H1 (cell line): ENCODE results near the gene TTC31. TPM values are rescaled to one million over a fixed set of nuclear protein-coding genes. Genes with fewer than 3 reads are reported as not detected.

Source experiments
- ASH2L ChIP-seq: fragments of 200-600, 300-600 bp; sonication (generic); IDR thresholded peaks from one replicate; pipeline ENCODE4 v1.7.1; 2017; ENCODE audit warnings: low read length
- CHD2 ChIP-seq: IDR thresholded peaks from 2 replicates; pipeline ENCODE4 v1.6.1; 2012; ENCODE audit warnings: low read length, improper control_type of control experiment
- CTBP2 ChIP-seq: IDR thresholded peaks from 2 replicates; pipeline ENCODE4 v1.7.0; 2011; ENCODE audit warnings: borderline replicate concordance, mild to moderate bottlenecking, moderate library complexity, mixed read lengths, low read length; ENCODE audit not compliant: insufficient read depth, insufficient read length
- EZH2 ChIP-seq: fragments of 200-600 bp; sonication (generic); IDR thresholded peaks from 2 replicates; pipeline ENCODE4 v1.7.1; 2012; ENCODE audit warnings: low read depth, mild to moderate bottlenecking, moderate library complexity, low read length, inconsistent platforms; ENCODE audit not compliant: severe bottlenecking
- HDAC2 ChIP-seq, 2 experiments: fragments of 300-600 bp in 1 of 2; sonication (generic) in 1 of 2; IDR thresholded peaks; 2 replicates each; pipeline ENCODE4 v1.6.1; 2011 to 2012; ENCODE audit warnings: low read depth in 2 of 2, low read length in 2 of 2, mild to moderate bottlenecking in 2 of 2, moderate library complexity in 2 of 2, borderline replicate concordance in 1 of 2, inconsistent platforms in 1 of 2
- JUND ChIP-seq: IDR thresholded peaks from 2 replicates; pipeline ENCODE4 v1.6.1; 2011; ENCODE audit warnings: mild to moderate bottlenecking, improper control_type of control experiment, low read length
- KDM4A ChIP-seq: IDR thresholded peaks from one replicate; pipeline ENCODE4 v1.7.1; 2012; ENCODE audit warnings: low read depth, mild to moderate bottlenecking, moderate library complexity, low read length, inconsistent platforms; ENCODE audit not compliant: severe bottlenecking
- POLR2A ChIP-seq, 2 experiments: IDR thresholded peaks; 1 replicate in 1 of 2; 2 replicates in 1 of 2; pipeline ENCODE4 v1.6.1; 2011; ENCODE audit warnings: low read depth in 2 of 2, low read length in 2 of 2, mild to moderate bottlenecking in 2 of 2; ENCODE audit errors: control extremely low read depth in 1 of 2
- RNF2 ChIP-seq: fragments of 200-900, 300-1000 bp; sonication (generic); IDR thresholded peaks from 2 replicates; pipeline ENCODE4 v1.7.1; 2016; ENCODE audit warnings: borderline replicate concordance, low read depth, mild to moderate bottlenecking, antibody characterized with exemption, low read length; ENCODE audit not compliant: poor library complexity, severe bottlenecking; ENCODE audit errors: missing control alignments
- SIN3A ChIP-seq, 2 experiments: IDR thresholded peaks in 1 of 2; conservative IDR thresholded peaks in 1 of 2; 2 replicates each; pipeline ENCODE4 v1.6.1; 2011 to 2012; ENCODE audit warnings: low read length in 2 of 2, improper control_type of control experiment in 1 of 2, low read depth in 1 of 2, mild to moderate bottlenecking in 1 of 2
- SIRT6 ChIP-seq: IDR thresholded peaks from one replicate; pipeline ENCODE4 v1.7.1; 2012; ENCODE audit warnings: low read length, inconsistent platforms
- SP1 ChIP-seq: IDR thresholded peaks from 2 replicates; pipeline ENCODE4 v1.6.1; 2011; ENCODE audit warnings: low read depth, low read length
- SP2 ChIP-seq: IDR thresholded peaks from 2 replicates; pipeline ENCODE4 v1.6.1; 2012; ENCODE audit warnings: mild to moderate bottlenecking, low read length, inconsistent platforms
- SUZ12 ChIP-seq: fragments of 200-600 bp; sonication (generic); IDR thresholded peaks from 2 replicates; pipeline ENCODE4 v1.6.1; 2012; ENCODE audit warnings: mild to moderate bottlenecking, inconsistent platforms, low read length, moderate library complexity, mixed read lengths
- TBP ChIP-seq: IDR thresholded peaks from 2 replicates; pipeline ENCODE4 v1.6.1; 2011; ENCODE audit warnings: low read depth, low read length, improper control_type of control experiment
- polyA plus RNA-seq, 7 experiments: library from polyadenylated mRNA; depleted of rRNA in 3 of 7; stranded (reverse) in 5 of 7; unstranded in 2 of 7; fragments of >200 nt in 5 of 7; fragments of 200-250 nt in 2 of 7; gene quantifications; 1 replicate in 5 of 7; 2 replicates in 1 of 7; 4 replicates in 1 of 7; pipeline versions ENCODE4 v1.2.1 to v1.2.3, GENCODE V29; 2011 to 2013; ENCODE audit warnings: missing spikeins in 2 of 7, mixed read lengths in 2 of 7
- total RNA-seq: library from RNA; stranded (reverse); fragmentation: NEBNext Ultra II Directional; extraction: Animal tissue kit (Norgen Biotek cat#: 25700); gene quantifications from 2 replicates; pipeline ENCODE4 v1.2.1, GENCODE V29; 2021

Gene TTC31
- total and polyA plus RNA-seq, 2 of the 8 experiments (the other 6 are each of a cell fraction or from before 2014, with no cell fraction given) = 28.8 to 29.9 TPM

GRCh38 chr2:74502720-74503505, 20.0 kb downstream of the TTC31 start (continued):
- TF ChIP-seq SIN3A (conservative IDR thresholded peaks at IDR 0.05 in 1 of 2, IDR thresholded peaks at IDR 0.05 in 1 of 2; ENCODE audit: low read depth in 1 of 2, low read length in 2 of 2) (peak in 1 of 2 experiments; percentile 66; a peak in 2 of 4 replicates), HDAC2 (IDR thresholded peaks at IDR 0.05; ENCODE audit: borderline replicate concordance in 1 of 2, low read depth in 2 of 2, low read length in 2 of 2) (peak in 1 of 2 experiments; percentile 46; a peak in 1 of 4 replicates), RNF2 (peak; percentile 59), SP2 (no peak), KDM4A (no peak), SIRT6 (no peak), SUZ12 (peak; percentile 90), CHD2 (no peak), TBP (peak; percentile 38; the same call in 1 of the 2 replicates), EZH2 (peak; percentile 86), ASH2L (peak; percentile 33), SP1 (no peak), CTBP2 (peak; percentile 24), POLR2A (IDR thresholded peaks at IDR 0.05; ENCODE audit: control extremely low read depth in 1 of 2, low read depth in 2 of 2, low read length in 2 of 2) (no peak), JUND (peak; percentile 63; the same call in 1 of the 2 replicates)
- TF ChIP-seq, all 59 proteins: peak for 11
